Cardiac fibroblast (primary cell): ENCODE results near the gene TMEM63A.

Source experiments
- DNase-seq, 2 donors: peaks; one replicate each; pipeline versions ENCODE4 v3.0.0 to v3.0.0-alpha.2; 2010; ENCODE audit warnings: low read depth in 2 of 2
- H3K4me3 ChIP-seq, 2 donors: replicated peaks in 1 of 2; 1 replicate in 1 of 2; 2 replicates in 1 of 2; pipeline ENCODE4 v1.5.1; 2011; ENCODE audit warnings: low read depth in 2 of 2, low read length in 2 of 2, mild to moderate bottlenecking in 2 of 2, moderate library complexity in 1 of 2
- CTCF ChIP-seq: IDR thresholded peaks from one replicate; pipeline ENCODE4 v1.5.1; 2011; ENCODE audit warnings: low read depth, mild to moderate bottlenecking, low read length, inconsistent platforms

TMEM63A gene

GRCh38 chr1:225850370-225850769, 31.8 kb downstream of the TMEM63A start:
- DNase-seq, result no peak
- H3K4me3 ChIP-seq, result no peak overlapping the region
- TF ChIP-seq CTCF, result no peak

GRCh38 chr1:225849925-225850324, 32.3 kb downstream of the TMEM63A start:
- H3K4me3 ChIP-seq, result no peak overlapping the region
- peak in 1 of 2 donors; percentile 10 for DNase-seq
- no peak for TF ChIP-seq CTCF

GRCh38 chr1:225848030-225848955, 33.9 kb downstream of the TMEM63A start:
- TF ChIP-seq CTCF, result no peak
- no peak overlapping the region for H3K4me3 ChIP-seq
- DNase-seq, result peak in 1 of 2 donors; percentile 37

- no peak for DNase-seq
- H3K4me3 ChIP-seq, result no peak overlapping the region
- TF ChIP-seq CTCF, result no peak
Measured at GRCh38 chr1:225847610-225848009, 34.6 kb downstream of the TMEM63A start.

GRCh38 chr1:225846331-225847310, 35.6 kb downstream of the TMEM63A start:
- DNase-seq, result no peak
- TF ChIP-seq CTCF, result no peak
- no peak overlapping the region for H3K4me3 ChIP-seq

GRCh38 chr1:225845571-225846259, 36.5 kb downstream of the TMEM63A start:
- DNase-seq, result peak; percentile 84 to 92
- peak; percentile 88 for TF ChIP-seq CTCF
- H3K4me3 ChIP-seq, result no peak overlapping the region
